ENCODE measurements around the gene WDR20.
"Not testable (repeated sequence)": the region's sequence is repeated elsewhere in the genome, so short reads cannot be mapped to it uniquely, and the experiment has no call there.

WDR20 gene

GRCh38 chr14:102172021-102172272, 32.2 kb downstream of the WDR20 start:
- H2AFZ ChIP-seq (ENCODE audit: low read depth, low read length); H2BK120ac ChIP-seq (ENCODE audit: low read depth, low read length); H3K36me3 ChIP-seq (ENCODE audit: control insufficient read depth in 1 of 2, insufficient read depth in 2 of 2, low read depth in 1 of 2, low read length in 2 of 2); H3K23ac ChIP-seq (ENCODE audit: low read length in 2 of 2); H2AK5ac ChIP-seq (ENCODE audit: low read length, severe bottlenecking); H4K8ac ChIP-seq (ENCODE audit: low read length); H4K91ac ChIP-seq (ENCODE audit: low read length); H3K27ac ChIP-seq (ENCODE audit: low read length, poor library complexity, severe bottlenecking); H3K9ac ChIP-seq (ENCODE audit: low read length); DNase-seq; H3K9me3 ChIP-seq (ENCODE audit: control insufficient read depth, low read length); H3K4ac ChIP-seq (ENCODE audit: low read depth in 1 of 2, low read length in 2 of 2); H2BK15ac ChIP-seq (ENCODE audit: low read depth, poor library complexity, severe bottlenecking); H3K27me3 ChIP-seq (ENCODE audit: control insufficient read depth in 1 of 2, insufficient read depth in 1 of 2, low read length in 2 of 2); H3K14ac ChIP-seq (ENCODE audit: low read length in 2 of 2); H3K4me3 ChIP-seq (ENCODE audit: insufficient read depth in 1 of 2, low read depth in 1 of 2, low read length in 2 of 2); H2BK5ac ChIP-seq (ENCODE audit: low read depth, low read length, poor library complexity, severe bottlenecking); H2BK12ac ChIP-seq (ENCODE audit: low read length in 2 of 2); H3K18ac ChIP-seq (ENCODE audit: low read depth in 1 of 2, low read length in 2 of 2); H3K4me2 ChIP-seq (ENCODE audit: low read length, poor library complexity, severe bottlenecking); H3K4me1 ChIP-seq (ENCODE audit: control insufficient read depth, insufficient read depth, low read depth, low read length): not testable (repeated sequence)
- H3K79me1 ChIP-seq (replicated peaks; ENCODE audit: low read length, poor library complexity, severe bottlenecking), result peaks cover 12% of the 10 kb centered on the region
- WGBS, result no CpG with 5 or more reads among the region's 2 CpGs

GRCh38 chr14:102172721-102173120, 33.0 kb downstream of the WDR20 start:
- not testable (repeated sequence) for H3K27ac ChIP-seq (ENCODE audit: low read length, poor library complexity, severe bottlenecking)

GRCh38 chr14:102177161-102177560, 37.5 kb downstream of the WDR20 start:
- H3K9me3 ChIP-seq (ENCODE audit: control insufficient read depth, low read length), result no peaks in the 10 kb centered on the region
- H3K4me2 ChIP-seq (ENCODE audit: low read length, poor library complexity, severe bottlenecking), result no peak overlapping the region
- H3K4ac ChIP-seq (ENCODE audit: low read depth in 1 of 2, low read length in 2 of 2), result no peak overlapping the region
- H3K79me1 ChIP-seq (replicated peaks; ENCODE audit: low read length, poor library complexity, severe bottlenecking), result peaks cover 17% of the 10 kb centered on the region
- H3K27me3 ChIP-seq (ENCODE audit: control insufficient read depth in 1 of 2, insufficient read depth in 1 of 2, low read length in 2 of 2), result no peaks in the 10 kb centered on the region
- H3K27ac ChIP-seq (ENCODE audit: low read length, poor library complexity, severe bottlenecking), result no peak overlapping the region
- H3K14ac ChIP-seq (ENCODE audit: low read length in 2 of 2), result no peak overlapping the region
- WGBS, result 92% methylated on average over 4 of the region's 4 CpGs
- H2AFZ ChIP-seq (ENCODE audit: low read depth, low read length), result no peak overlapping the region
- no peaks in the 10 kb centered on the region for H3K36me3 ChIP-seq (ENCODE audit: control insufficient read depth in 1 of 2, insufficient read depth in 2 of 2, low read depth in 1 of 2, low read length in 2 of 2)
- H2BK120ac ChIP-seq (ENCODE audit: low read depth, low read length), result no peak overlapping the region
- no peaks in the 10 kb centered on the region for H3K4me1 ChIP-seq (ENCODE audit: control insufficient read depth, insufficient read depth, low read depth, low read length)
- H2BK12ac ChIP-seq (ENCODE audit: low read length in 2 of 2), result no peak overlapping the region
- no peak for DNase-seq
- H3K9ac ChIP-seq (ENCODE audit: low read length), result no peak overlapping the region
- H2BK5ac ChIP-seq (ENCODE audit: low read depth, low read length, poor library complexity, severe bottlenecking), result no peak overlapping the region
- no peak overlapping the region for H4K91ac ChIP-seq (ENCODE audit: low read length)
- H3K18ac ChIP-seq (ENCODE audit: low read depth in 1 of 2, low read length in 2 of 2), result no peak overlapping the region
- no peak overlapping the region for H2BK15ac ChIP-seq (ENCODE audit: low read depth, poor library complexity, severe bottlenecking)
- H3K4me3 ChIP-seq (ENCODE audit: insufficient read depth in 1 of 2, low read depth in 1 of 2, low read length in 2 of 2), result no peak overlapping the region
- no peak overlapping the region for H4K8ac ChIP-seq (ENCODE audit: low read length)
- no peak overlapping the region for H2AK5ac ChIP-seq (ENCODE audit: low read length, severe bottlenecking)
- H3K23ac ChIP-seq (ENCODE audit: low read length in 2 of 2), result no peak overlapping the region

More at GRCh38 chr14:102172721-102173120, 33.0 kb downstream of the WDR20 start:
- WGBS, result 98% methylated on average over 5 of the region's 31 CpGs
- H2BK15ac ChIP-seq (ENCODE audit: low read depth, poor library complexity, severe bottlenecking); H3K18ac ChIP-seq (ENCODE audit: low read depth in 1 of 2, low read length in 2 of 2); H4K8ac ChIP-seq (ENCODE audit: low read length); H2BK5ac ChIP-seq (ENCODE audit: low read depth, low read length, poor library complexity, severe bottlenecking); H3K27me3 ChIP-seq (ENCODE audit: control insufficient read depth in 1 of 2, insufficient read depth in 1 of 2, low read length in 2 of 2); H3K9me3 ChIP-seq (ENCODE audit: control insufficient read depth, low read length); DNase-seq; H3K4me3 ChIP-seq (ENCODE audit: insufficient read depth in 1 of 2, low read depth in 1 of 2, low read length in 2 of 2); H3K14ac ChIP-seq (ENCODE audit: low read length in 2 of 2); H4K91ac ChIP-seq (ENCODE audit: low read length); H3K36me3 ChIP-seq (ENCODE audit: control insufficient read depth in 1 of 2, insufficient read depth in 2 of 2, low read depth in 1 of 2, low read length in 2 of 2); H3K4me2 ChIP-seq (ENCODE audit: low read length, poor library complexity, severe bottlenecking); H2AFZ ChIP-seq (ENCODE audit: low read depth, low read length); H3K4ac ChIP-seq (ENCODE audit: low read depth in 1 of 2, low read length in 2 of 2); H2BK12ac ChIP-seq (ENCODE audit: low read length in 2 of 2); H2AK5ac ChIP-seq (ENCODE audit: low read length, severe bottlenecking); H3K9ac ChIP-seq (ENCODE audit: low read length); H2BK120ac ChIP-seq (ENCODE audit: low read depth, low read length); H3K4me1 ChIP-seq (ENCODE audit: control insufficient read depth, insufficient read depth, low read depth, low read length); H3K23ac ChIP-seq (ENCODE audit: low read length in 2 of 2): not testable (repeated sequence)
- peaks cover 11% of the 10 kb centered on the region for H3K79me1 ChIP-seq (replicated peaks; ENCODE audit: low read length, poor library complexity, severe bottlenecking)

GRCh38 chr14:102178806-102179205, 39.1 kb downstream of the WDR20 start:
- Histone ChIP-seq H3K4ac (ENCODE audit: low read depth in 1 of 2, low read length in 2 of 2) (no peak overlapping the region), H3K4me3 (ENCODE audit: insufficient read depth in 1 of 2, low read depth in 1 of 2, low read length in 2 of 2) (no peak overlapping the region), H2BK12ac (ENCODE audit: low read length in 2 of 2) (no peak overlapping the region), H3K36me3 (ENCODE audit: control insufficient read depth in 1 of 2, insufficient read depth in 2 of 2, low read depth in 1 of 2, low read length in 2 of 2) (no peaks in the 10 kb centered on the region), H2BK120ac (ENCODE audit: low read depth, low read length) (no peak overlapping the region), H4K91ac (ENCODE audit: low read length) (no peak overlapping the region), H2BK15ac (ENCODE audit: low read depth, poor library complexity, severe bottlenecking) (no peak overlapping the region), H3K9ac (ENCODE audit: low read length) (no peak overlapping the region), H3K9me3 (ENCODE audit: control insufficient read depth, low read length) (no peaks in the 10 kb centered on the region), H2AK5ac (ENCODE audit: low read length, severe bottlenecking) (no peak overlapping the region), H3K4me1 (ENCODE audit: control insufficient read depth, insufficient read depth, low read depth, low read length) (peaks cover 2% of the 10 kb centered on the region), H2AFZ (ENCODE audit: low read depth, low read length) (no peak overlapping the region), H3K79me1 (replicated peaks; ENCODE audit: low read length, poor library complexity, severe bottlenecking) (peaks cover 15% of the 10 kb centered on the region), H3K18ac (ENCODE audit: low read depth in 1 of 2, low read length in 2 of 2) (no peak overlapping the region), H3K23ac (ENCODE audit: low read length in 2 of 2) (no peak overlapping the region), H3K27ac (ENCODE audit: low read length, poor library complexity, severe bottlenecking) (no peak overlapping the region), H2BK5ac (ENCODE audit: low read depth, low read length, poor library complexity, severe bottlenecking) (no peak overlapping the region), H4K8ac (ENCODE audit: low read length) (no peak overlapping the region), H3K14ac (ENCODE audit: low read length in 2 of 2) (no peak overlapping the region), H3K27me3 (ENCODE audit: control insufficient read depth in 1 of 2, insufficient read depth in 1 of 2, low read length in 2 of 2) (no peaks in the 10 kb centered on the region), H3K4me2 (ENCODE audit: low read length, poor library complexity, severe bottlenecking) (no peak overlapping the region)
- 96% methylated on average over 2 of the region's 5 CpGs for WGBS
- no peak for DNase-seq
